ENCODE measurements around the gene GLB1L2. TPM values are rescaled to one million over a fixed set of nuclear protein-coding genes. Genes with fewer than 3 reads are reported as not detected.

The GLB1L2 gene
- total and polyA plus RNA-seq, 2 of the 4 experiments (the other 2 are of a cell fraction) = under 0.01 to 0.26 TPM

DNA sequence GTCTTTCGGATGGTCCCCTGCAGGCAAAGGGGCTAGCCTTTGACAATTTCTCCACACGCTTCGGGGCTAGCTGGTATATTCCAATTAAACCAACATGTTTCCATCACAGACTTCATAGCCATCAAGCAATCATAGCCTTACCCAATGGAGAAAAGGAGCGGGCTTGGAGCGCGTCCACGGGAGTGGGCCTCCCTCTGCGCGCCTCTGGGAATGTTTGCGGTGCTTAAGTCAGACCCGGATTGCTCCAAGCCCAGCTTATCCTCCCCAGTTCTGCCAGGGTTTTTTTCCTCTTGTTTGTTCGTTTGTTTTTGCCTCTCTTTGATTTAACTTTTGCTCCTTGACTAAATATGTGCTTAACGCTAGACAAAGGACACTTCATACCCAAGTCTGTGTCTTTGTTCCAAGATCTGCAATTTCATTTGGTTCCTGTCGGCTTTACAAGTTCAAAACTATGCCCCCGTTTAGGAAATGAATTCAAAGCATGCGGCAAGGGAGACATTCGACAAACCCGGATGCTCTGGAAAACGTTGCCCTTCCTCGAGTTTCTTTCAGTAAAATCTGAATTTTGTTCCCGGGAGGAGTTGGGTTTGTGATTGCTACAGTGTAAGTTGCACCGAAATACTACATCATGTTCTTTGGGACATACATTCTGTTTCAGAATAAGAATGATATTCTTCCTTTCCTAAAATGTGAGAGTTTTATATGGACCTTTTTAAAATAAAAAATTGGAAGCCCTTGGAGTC is 1.0 kb upstream of the GLB1L2 start:
- H3K36me3 ChIP-seq (ENCODE audit: control insufficient read depth, insufficient read depth, low read length) = no peaks in the 10 kb centered on the region

More for the DNA sequence above, 1.0 kb upstream of the GLB1L2 start:
- Histone ChIP-seq H3K4me2 (ENCODE audit: low read depth, low read length) (no peak overlapping the region), H2AFZ (replicated peaks; ENCODE audit: low read length, poor library complexity) (no peak overlapping the region), H3K23ac (ENCODE audit: low read depth, low read length) (no peak overlapping the region), H2AK5ac (ENCODE audit: low read depth, low read length) (no peak overlapping the region), H2AK9ac (replicated peaks; ENCODE audit: low read depth, low read length, poor library complexity) (no peak overlapping the region), H2BK15ac (ENCODE audit: low read depth, low read length) (no peak overlapping the region), H3K9ac (ENCODE audit: low read depth, low read length) (no peak overlapping the region), H3K56ac (ENCODE audit: extremely low read depth, insufficient read depth, low read length) (no peak overlapping the region), H3K79me1 (ENCODE audit: low read depth in 1 of 2, low read length in 2 of 2) (no peaks in the 10 kb centered on the region), H2BK120ac (ENCODE audit: low read depth, low read length) (no peak overlapping the region), H4K91ac (ENCODE audit: insufficient read depth, low read depth, low read length) (no peak overlapping the region), H3K4me1 (ENCODE audit: control insufficient read depth, insufficient read depth, low read length) (no peaks in the 10 kb centered on the region), H3K14ac (replicated peaks; ENCODE audit: low read depth, low read length) (no peak overlapping the region), H3K27ac (ENCODE audit: insufficient read depth, low read length) (no peak overlapping the region), H4K5ac (ENCODE audit: low read depth, low read length) (no peak overlapping the region), H3K9me1 (ENCODE audit: insufficient read depth, low read length) (no peaks in the 10 kb centered on the region), H4K20me1 (ENCODE audit: insufficient read depth, low read length) (no peaks in the 10 kb centered on the region), H2BK20ac (ENCODE audit: low read depth, low read length) (no peak overlapping the region), H3K9me3 (ENCODE audit: control insufficient read depth, insufficient read depth, low read length) (no peaks in the 10 kb centered on the region), H4K8ac (ENCODE audit: low read depth in 2 of 2, low read length in 2 of 2) (no peak overlapping the region), H3K27me3 (ENCODE audit: control insufficient read depth, insufficient read depth, low read length) (peaks cover 14% of the 10 kb centered on the region), H3K4me3 (ENCODE audit: insufficient read depth, low read depth, low read length) (no peak overlapping the region), H3K4ac (ENCODE audit: low read depth, low read length) (no peak overlapping the region), H2BK5ac (ENCODE audit: low read depth, low read length, poor library complexity, severe bottlenecking) (no peak overlapping the region), H3K18ac (ENCODE audit: low read depth, low read length) (no peak overlapping the region)
- 43% methylated on average over 13 of the region's 22 CpGs; no CpG with 5 or more reads in 1 of the 2 experiments for WGBS, 2 experiments (ENCODE audit: extremely low coverage in 2 of 2, insufficient read length in 1 of 2)
- in situ Hi-C loops (cut with MboI; ENCODE audit: low sequenced_read_pairs) = no loop called here
- ATAC-seq (ENCODE audit: low read depth) (no peak), DNase-seq (no peak)
- CTCF ChIA-PET = no interaction called here
- dilution Hi-C loops (cut with HindIII; ENCODE audit: low sequenced_read_pairs, unreplicated experiment) = no loop called here
- POLR2A ChIA-PET (ENCODE audit: unreplicated experiment) = no interaction called here
- BruUV-seq (replicated peaks) = no TSS peak
- no peak for TF ChIP-seq RFX5 (IDR thresholded peaks at IDR 0.05; ENCODE audit: low read depth, low read length)
- TF ChIP-seq FOS (IDR thresholded peaks at IDR 0.05; ENCODE audit: low read depth, low read length) = no peak
- TF ChIP-seq, protein P1, sequence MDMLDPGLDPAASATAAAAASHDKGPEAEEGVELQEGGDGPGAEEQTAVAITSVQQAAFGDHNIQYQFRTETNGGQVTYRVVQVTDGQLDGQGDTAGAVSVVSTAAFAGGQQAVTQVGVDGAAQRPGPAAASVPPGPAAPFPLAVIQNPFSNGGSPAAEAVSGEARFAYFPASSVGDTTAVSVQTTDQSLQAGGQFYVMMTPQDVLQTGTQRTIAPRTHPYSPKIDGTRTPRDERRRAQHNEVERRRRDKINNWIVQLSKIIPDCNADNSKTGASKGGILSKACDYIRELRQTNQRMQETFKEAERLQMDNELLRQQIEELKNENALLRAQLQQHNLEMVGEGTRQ (IDR thresholded peaks at IDR 0.05; ENCODE audit: low read depth, low read length) = no peak
- TF ChIP-seq CHD1 (IDR thresholded peaks at IDR 0.05; ENCODE audit: low read depth, low read length) = no peak
- TF ChIP-seq MXI1 (IDR thresholded peaks at IDR 0.05; ENCODE audit: borderline replicate concordance, low read depth, low read length) = no peak
- TF ChIP-seq SMC3 (IDR thresholded peaks at IDR 0.05; ENCODE audit: low read depth, low read length) = no peak
- TF ChIP-seq CEBPB (IDR thresholded peaks at IDR 0.05; ENCODE audit: low read depth, low read length) = no peak
- no peak for TF ChIP-seq RCOR1 (IDR thresholded peaks at IDR 0.05; ENCODE audit: insufficient replicate concordance, low read length)
- TF ChIP-seq NFE2L2 (IDR thresholded peaks at IDR 0.05; ENCODE audit: low read depth, low read length) = no peak
- TF ChIP-seq MAFK (IDR thresholded peaks at IDR 0.05; ENCODE audit: low read depth, low read length) = no peak
- no peak for TF ChIP-seq MAZ (IDR thresholded peaks at IDR 0.05; ENCODE audit: borderline replicate concordance, low read depth, low read length)
- TF ChIP-seq RAD21 (IDR thresholded peaks at IDR 0.05; ENCODE audit: low read length) = no peak
- no peak for TF ChIP-seq BHLHE40 (IDR thresholded peaks at IDR 0.05; ENCODE audit: low read depth, low read length)
- intact Hi-C loops (cut with micrococcal nuclease) = no loop called here
